HG03103 (cell line): ENCODE measurements around the gene AK8.

Source experiments
- ATAC-seq: cut with Tn5 transposase; IDR thresholded peaks from one replicate; pipeline ENCODE4 v1.9.1; 2021; ENCODE audit warnings: low read depth; ENCODE audit not compliant: unreplicated experiment

AK8 gene

GRCh38 chr9:132748450-132748849 lies 129.6 kb downstream of the AK8 start:
- no peak for ATAC-seq

GRCh38 chr9:132745756-132746709 lies 132.1 kb downstream of the AK8 start:
- no peak for ATAC-seq

DNA sequence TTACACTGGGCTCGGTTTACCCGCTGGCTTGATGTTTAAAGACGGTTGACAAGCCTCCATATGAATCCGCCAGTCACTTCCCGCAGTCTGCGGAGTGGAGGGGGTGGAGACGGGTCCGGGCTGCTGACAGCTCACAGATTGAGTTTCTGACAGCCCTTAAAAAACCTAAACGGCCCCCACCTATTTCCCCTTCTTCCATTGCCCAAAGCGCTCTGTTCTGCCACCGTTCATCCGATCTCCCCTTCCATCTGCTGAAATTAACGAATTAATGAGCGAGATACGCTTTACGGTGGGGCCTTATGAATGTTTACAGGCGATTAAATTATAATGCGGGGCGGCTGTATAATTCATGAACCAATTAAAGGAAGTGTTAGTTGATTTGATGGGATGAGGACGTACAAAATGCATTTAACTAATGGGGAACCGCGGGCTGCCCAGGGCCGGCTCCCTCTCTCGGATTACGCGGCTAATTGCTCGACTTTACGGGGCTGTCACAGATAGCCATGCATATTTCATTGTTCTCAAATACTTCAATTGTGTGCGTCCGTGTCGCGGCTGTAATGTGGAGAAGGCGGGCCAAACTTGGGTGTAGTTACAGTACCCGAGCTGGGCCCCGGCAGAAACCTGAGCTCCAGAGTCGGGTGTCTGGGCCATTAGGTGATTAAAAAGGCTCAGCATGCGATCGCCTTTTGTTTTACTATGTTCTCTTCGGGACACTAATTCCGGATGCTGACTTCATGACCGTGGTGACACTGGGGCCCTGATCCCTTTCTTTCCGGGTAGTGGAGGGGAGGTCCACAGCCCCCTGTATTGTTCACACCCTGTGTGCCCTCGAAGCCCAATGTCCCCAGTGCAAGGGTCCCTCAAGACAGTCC lies 133.0 kb downstream of the AK8 start:
- no peak for ATAC-seq

GRCh38 chr9:132743931-132744479 lies 134.1 kb downstream of the AK8 start:
- no peak for ATAC-seq

- ATAC-seq: no peak
Observed at GRCh38 chr9:132742821-132743311, 135.2 kb downstream of the AK8 start.

DNA sequence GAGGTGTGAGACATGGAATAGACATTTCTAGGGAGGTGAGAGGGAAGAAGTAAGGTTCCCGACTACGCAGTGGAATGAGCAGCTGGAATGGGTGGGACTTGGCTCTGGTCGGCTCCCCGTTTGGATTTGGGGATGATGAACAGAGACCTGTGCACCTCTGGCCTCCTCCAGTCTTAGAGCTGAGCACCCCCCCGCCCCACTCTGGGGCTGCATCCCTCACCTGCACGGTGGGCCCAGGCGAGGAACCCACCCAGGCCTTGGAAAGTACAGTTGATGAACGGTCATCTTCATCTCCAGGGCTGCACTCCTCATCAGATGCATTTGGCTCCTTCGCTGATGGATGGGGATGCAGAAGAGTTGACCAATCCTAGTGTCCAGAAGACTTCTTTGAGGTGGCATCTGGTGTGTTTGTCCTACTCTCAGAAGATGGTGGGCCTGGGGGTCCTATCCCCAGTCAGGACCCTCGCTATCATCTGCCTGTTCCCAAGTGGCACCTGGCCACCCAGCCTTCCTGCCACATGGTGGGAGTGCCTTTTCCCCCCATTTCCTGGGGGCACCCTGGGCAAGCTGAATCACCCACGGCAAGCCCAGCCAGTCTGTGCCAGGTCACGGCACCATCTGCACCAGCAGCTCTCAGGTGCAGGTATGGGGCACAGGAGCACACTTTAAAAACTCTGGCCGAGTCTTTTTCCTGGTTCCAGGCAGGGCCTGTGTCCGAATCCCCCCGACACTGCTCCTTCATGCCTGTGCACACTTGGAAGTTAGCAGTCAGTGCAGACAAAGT lies 137.4 kb downstream of the AK8 start:
- no peak for ATAC-seq

- no peak for ATAC-seq
Observed at GRCh38 chr9:132739710-132740310, 138.3 kb downstream of the AK8 start.

- no peak for ATAC-seq
Observed at GRCh38 chr9:132733260-132733815, 144.7 kb downstream of the AK8 start.

- ATAC-seq: no peak
Observed at GRCh38 chr9:132732326-132733259, 145.5 kb downstream of the AK8 start.

GRCh38 chr9:132731230-132731629 lies 146.9 kb downstream of the AK8 start:
- no peak for ATAC-seq

DNA sequence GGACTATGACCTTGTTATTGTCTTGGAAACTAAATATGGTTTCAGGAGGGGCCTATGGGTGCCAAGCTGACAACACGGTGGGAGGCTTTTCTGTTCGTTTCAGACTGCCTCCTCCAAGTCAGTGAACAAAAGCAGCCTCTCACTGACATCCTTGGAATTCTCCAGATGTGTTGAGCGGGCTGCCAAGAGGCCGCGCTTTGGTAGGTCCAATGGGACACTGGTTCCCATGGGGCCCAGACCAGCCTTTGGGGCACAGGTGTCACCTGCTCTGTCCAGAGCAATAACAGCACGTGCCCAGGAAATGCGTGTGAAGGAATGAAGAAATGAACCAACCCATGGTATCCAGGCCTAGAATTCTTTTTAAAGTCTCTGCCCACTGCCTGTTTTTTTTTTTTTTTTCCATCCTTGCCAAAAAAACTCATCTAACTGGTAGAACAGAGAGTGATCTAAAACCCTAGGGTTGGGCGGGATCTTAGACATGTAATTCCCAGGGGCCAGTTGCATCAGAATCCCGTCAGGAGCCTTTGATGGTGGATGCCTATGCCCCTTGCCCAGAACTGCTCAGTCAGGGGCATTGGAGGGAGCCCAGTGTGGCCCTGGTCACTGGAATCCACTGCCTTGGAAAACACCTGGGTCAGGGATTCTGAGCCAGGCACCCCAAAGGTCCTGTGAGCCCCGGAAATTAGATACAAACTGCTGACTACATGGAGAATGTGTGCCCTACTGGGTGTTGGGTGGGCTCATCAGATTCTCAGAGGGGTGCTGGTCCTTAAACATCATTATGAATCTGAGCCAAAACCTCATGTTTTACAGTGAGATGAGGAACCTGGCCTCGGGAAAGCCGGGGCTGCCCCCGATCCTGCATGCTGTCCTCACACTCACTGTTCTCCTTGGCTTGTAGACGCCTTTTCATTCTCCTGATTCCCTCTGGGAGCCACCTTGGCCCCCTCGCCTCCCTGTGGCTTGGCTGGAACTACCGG lies 147.7 kb downstream of the AK8 start:
- no peak for ATAC-seq

GRCh38 chr9:132729235-132729890 lies 148.7 kb downstream of the AK8 start:
- ATAC-seq: no peak

DNA sequence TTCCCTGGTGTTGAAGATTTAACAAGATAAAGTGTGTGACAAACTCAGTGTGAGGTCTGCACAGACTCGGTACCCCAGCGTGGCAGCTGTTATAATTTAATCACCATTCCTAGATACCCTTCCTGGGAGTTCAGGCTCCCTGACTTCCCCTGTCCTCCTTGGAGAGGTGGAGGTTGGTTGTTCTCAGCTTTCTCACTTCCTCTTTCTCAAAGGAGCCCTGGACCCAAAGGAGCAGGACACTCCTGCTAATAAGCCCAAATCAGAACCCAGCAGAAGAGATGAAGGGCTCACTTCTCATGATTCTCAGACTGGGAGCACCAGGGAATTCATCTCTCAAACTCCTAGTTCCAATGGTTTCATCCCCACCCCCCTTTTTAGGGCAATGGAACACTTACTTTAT lies 149.6 kb downstream of the AK8 start:
- ATAC-seq: no peak

DNA sequence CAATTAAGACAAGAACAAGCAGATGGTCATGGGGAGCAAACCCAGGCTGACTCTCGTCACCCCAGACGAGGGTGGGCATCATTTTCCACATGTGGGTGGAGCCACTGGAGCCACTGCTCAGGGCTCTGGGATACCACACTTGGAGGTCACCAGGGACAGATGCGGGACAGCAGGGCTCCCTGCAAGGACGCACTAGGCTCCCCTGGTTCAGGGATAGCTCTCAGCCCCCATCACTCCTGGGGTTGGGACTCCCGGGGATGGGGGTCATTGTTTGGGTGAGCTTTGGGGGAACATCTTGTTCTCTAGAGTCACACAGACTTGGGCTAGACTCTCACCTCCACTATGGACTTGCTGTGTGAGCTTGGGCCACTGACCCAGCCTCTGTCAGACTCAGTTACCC lies 150.0 kb downstream of the AK8 start:
- no peak for ATAC-seq

GRCh38 chr9:132726576-132727130 lies 151.4 kb downstream of the AK8 start:
- ATAC-seq: no peak

- no peak for ATAC-seq
Observed at GRCh38 chr9:132725306-132725705, 152.8 kb downstream of the AK8 start.
